Heart right ventricle (tissue), 16 donors: ENCODE measurements around the gene CD52. TPM values are rescaled to one million over a fixed set of nuclear protein-coding genes. Genes with fewer than 3 reads are reported as not detected.

Experiments
- ATAC-seq, 8 donors: fragments of 200-7000 bp; cut with Tn5 transposase; one replicate each; pipeline ENCODE4 v1.9.1; 2020; ENCODE audit warnings: mild to moderate bottlenecking in 8 of 8, moderate library complexity in 8 of 8, moderate number of reproducible peaks in 1 of 8
- DNase-seq, 2 donors: peaks; one replicate each; pipeline ENCODE4 v3.0.0-alpha.2; 2020
- H3K27ac ChIP-seq, 10 donors: fragments of 200-600 bp; sonication (generic) in 2 of 10; one replicate each; pipeline versions ENCODE4 v1.5.0 to v1.8.0; 2020 to 2022; ENCODE audit warnings: mild to moderate bottlenecking in 3 of 10
- H3K27me3 ChIP-seq, 7 donors: fragments of 200-600 bp; one replicate each; pipeline ENCODE4 v1.8.0; 2021 to 2022; ENCODE audit warnings: mild to moderate bottlenecking in 2 of 7
- H3K36me3 ChIP-seq, 9 donors: fragments of 200-600 bp; sonication (generic) in 1 of 9; one replicate each; pipeline versions ENCODE4 v1.5.0 to v1.8.0; 2020 to 2022; ENCODE audit warnings: mild to moderate bottlenecking in 2 of 9
- H3K4me1 ChIP-seq, 9 donors: fragments of 200-600 bp; sonication (generic) in 1 of 9; one replicate each; pipeline versions ENCODE4 v1.5.0 to v1.8.0; 2020 to 2022; ENCODE audit warnings: mild to moderate bottlenecking in 4 of 9
- H3K4me3 ChIP-seq, 10 donors: fragments of 200-600 bp; sonication (generic) in 2 of 10; one replicate each; pipeline versions ENCODE4 v1.5.0 to v1.8.0; 2020 to 2022; ENCODE audit warnings: mild to moderate bottlenecking in 7 of 10, moderate library complexity in 2 of 10
- H3K9me3 ChIP-seq, 11 donors: fragments of 200-600 bp in 10 of 11; sonication (generic) in 2 of 11; one replicate each; pipeline versions ENCODE4 v1.5.0 to v1.8.0; 2013 to 2022; ENCODE audit warnings: mild to moderate bottlenecking in 2 of 11, control low read depth in 1 of 11, moderate library complexity in 1 of 11
- CTCF ChIP-seq, 9 donors: fragments of 200-600 bp; sonication (generic) in 2 of 9; IDR thresholded peaks; one replicate each; pipeline versions ENCODE4 v1.5.0 to v1.8.0; 2021 to 2022; ENCODE audit warnings: antibody characterized with exemption in 9 of 9, mild to moderate bottlenecking in 5 of 9, moderate library complexity in 1 of 9
- WGBS, 2 donors: extraction: QIAGEN DNeasy Blood & Tissue Kit; methylation state at CpG; one replicate each; pipeline ENCODE4 v1.1.7; 2013; ENCODE audit warnings: inconsistent platforms in 1 of 2; 5-methylcytosine and 5-hydroxymethylcytosine counted together
- intact Hi-C, 10 donors: fragments of 100-400 bp; cut with DNase I; formaldehyde crosslinking; loops; one replicate each; pipeline versions ENCODE4 v1.11.1 to v1.14.2; 2022
- polyA plus RNA-seq, 2 donors: library from polyadenylated mRNA; stranded (reverse); fragments of 200-250 nt; gene quantifications; one replicate each; pipeline ENCODE4 v1.2.3, GENCODE V29; 2013
- total RNA-seq, 10 donors: library from RNA; stranded (reverse); fragmentation: NEBNext Ultra II Directional in 3 of 10; extraction: Animal tissue kit (Norgen Biotek cat#: 25700) in 3 of 10; gene quantifications; one replicate each; pipeline versions ENCODE4 v1.2.1 to v1.2.4, GENCODE V29; 2021 to 2023
- donor health status: Arrhythmogenic right ventricular cardiomyopathy.
- donor health status: ischemic (EF 13 %, LVEDD 7.1; RV severe dilation, severe dysfunction).
- donor health status: healthy with polysubstance abuse.
- donor health status: DM: no; HTN: yes; CAD: no.
- donor health status: DM: no; HTN: no; CAD: no.
- donor health status: ischemic (EF 25% LVEDD 6.9; RV normal size, moderate dysfunction).
- donor health status: ischemic (EF 25% LVEDD 5.7; RV mildly dilated, moderate dysfunction).
- donor health status: healthy.
- donor health status: DM: yes; HTN: yes; CAD: no.
- donor health status: Ischemic cardiomyopathy.
- donor health status: ischemic (EF 35%, LVEDD 5.7; RV mildly dilated, moderate dysfunction).
- donor health status: nonischemic (EF 11% LVEDD 7.7; RV severe dilation, severe dysfunction).
- donor health status: DM: yes; HTN: yes; CAD: no.
- donor health status: PGD.
- donor health status: ischemic (EF 29% LVEDD 5.4; RV normal size, mild dysfunction).
- donor health status: nonischemic (EF 23%, LVEDD 6.1; RV moderate dilation, normal function).

CD52 gene
- total and polyA plus RNA-seq, 12 donors: 1.9 to 62.6 (median 5.9) TPM

GRCh38 chr1:26349877-26350244, 32.1 kb downstream of the CD52 start:
- intact Hi-C loops: no loop called here
- no peak for DNase-seq
- H3K27me3 ChIP-seq: peaks cover 0 to 11% (median 7%) of the 10 kb centered on the region in 7 donors
- no peak for ATAC-seq
- no peaks in the 10 kb centered on the region for H3K9me3 ChIP-seq
- H3K27ac ChIP-seq: no peak overlapping the region
- H3K4me3 ChIP-seq: no peak overlapping the region
- no peaks in the 10 kb centered on the region for H3K36me3 ChIP-seq
- TF ChIP-seq CTCF (IDR thresholded peaks at IDR 0.05): no peak
- 79 to 84% methylated on average over 5 of the region's 5 CpGs for WGBS, 2 donors
- peaks cover 0 to 10% (median 0%) of the 10 kb centered on the region in 9 donors for H3K4me1 ChIP-seq

GRCh38 chr1:26350343-26350700, 32.6 kb downstream of the CD52 start:
- H3K9me3 ChIP-seq: no peaks in the 10 kb centered on the region
- intact Hi-C loops: no loop called here
- DNase-seq (no peak), ATAC-seq (no peak)
- H3K4me3 ChIP-seq: no peak overlapping the region
- H3K27me3 ChIP-seq: peaks cover 0 to 15% (median 12%) of the 10 kb centered on the region in 7 donors
- no peak for TF ChIP-seq CTCF (IDR thresholded peaks at IDR 0.05)
- no peaks in the 10 kb centered on the region for H3K36me3 ChIP-seq
- WGBS, 2 donors: 83 to 85% methylated on average over 2 of the region's 2 CpGs
- peaks cover 0 to 10% (median 0%) of the 10 kb centered on the region in 9 donors for H3K4me1 ChIP-seq
- no peak overlapping the region for H3K27ac ChIP-seq

GRCh38 chr1:26350701-26351589, 33.2 kb downstream of the CD52 start:
- no peaks in the 10 kb centered on the region for H3K9me3 ChIP-seq
- TF ChIP-seq CTCF (IDR thresholded peaks at IDR 0.05): no peak
- intact Hi-C loops: no loop called here
- H3K4me1 ChIP-seq: peaks cover 0 to 10% (median 0%) of the 10 kb centered on the region in 9 donors
- no peak overlapping the region for H3K4me3 ChIP-seq
- no peak for DNase-seq
- no peaks in the 10 kb centered on the region for H3K36me3 ChIP-seq
- peaks cover 0 to 21% (median 17%) of the 10 kb centered on the region in 7 donors for H3K27me3 ChIP-seq
- no peak overlapping the region for H3K27ac ChIP-seq
- 69 to 79% methylated on average over 9 of the region's 9 CpGs for WGBS, 2 donors
- ATAC-seq: peak in 1 of 8 donors; percentile 14

GRCh38 chr1:26351590-26352337, 34.0 kb downstream of the CD52 start:
- ATAC-seq (no peak), DNase-seq (no peak)
- Histone ChIP-seq H3K27me3 (peaks cover 0 to 28% (median 19%) of the 10 kb centered on the region in 7 donors), H3K27ac (no peak overlapping the region), H3K4me1 (peaks cover 0 to 10% (median 0%) of the 10 kb centered on the region in 9 donors), H3K4me3 (no peak overlapping the region), H3K9me3 (no peaks in the 10 kb centered on the region), H3K36me3 (no peaks in the 10 kb centered on the region)
- WGBS, 2 donors: 82 to 87% methylated on average over 12 of the region's 12 CpGs
- TF ChIP-seq CTCF (IDR thresholded peaks at IDR 0.05): no peak
- intact Hi-C loops: no loop called here
